WERI-Rb-1 (cell line): Measurements from ENCODE around the gene CCM2.

Experiments
- DNase-seq: peaks from one replicate; pipeline ENCODE4 v3.0.0-alpha.2; 2020
- H3K27ac ChIP-seq: fragments of 250-450 bp; sonication (Bioruptor Pico); 2 replicates; pipeline ENCODE4 v1.5.1; 2020; ENCODE audit warnings: mild to moderate bottlenecking, moderate library complexity
- H3K27me3 ChIP-seq: fragments of 250-450 bp; sonication (Bioruptor Pico); 2 replicates; pipeline ENCODE4 v1.5.1; 2021; ENCODE audit warnings: mild to moderate bottlenecking, low read depth, moderate library complexity; ENCODE audit not compliant: insufficient read depth, severe bottlenecking
- H3K36me3 ChIP-seq: fragments of 250-450 bp; sonication (Bioruptor Pico); 2 replicates; pipeline ENCODE4 v1.5.1; 2020; ENCODE audit warnings: mild to moderate bottlenecking, moderate library complexity
- H3K4me3 ChIP-seq: 2 replicates; pipeline ENCODE4 v1.5.1; 2011; ENCODE audit warnings: low read depth, mild to moderate bottlenecking, control low read depth, low read length
- H3K9me3 ChIP-seq: fragments of 250-450 bp; sonication (Bioruptor Pico); 2 replicates; pipeline ENCODE4 v1.5.1; 2021; ENCODE audit warnings: mild to moderate bottlenecking, moderate library complexity; ENCODE audit not compliant: severe bottlenecking
- CTCF ChIP-seq: IDR thresholded peaks from 2 replicates; pipeline ENCODE4 v1.5.1; 2011; ENCODE audit warnings: low read depth, mild to moderate bottlenecking, control low read depth, inconsistent platforms, low read length

CCM2 gene

GRCh38 chr7:44986218-44987053 is 13.6 kb upstream of the CCM2 start:
- no peaks in the 10 kb centered on the region for H3K27me3 ChIP-seq
- H3K9me3 ChIP-seq = no peaks in the 10 kb centered on the region
- peaks cover 47% of the 10 kb centered on the region for H3K36me3 ChIP-seq
- no peak for TF ChIP-seq CTCF
- peak overlapping the region; percentile 77 for H3K4me3 ChIP-seq
- DNase-seq = peak; percentile 95
- peak overlapping the region; percentile 88 for H3K27ac ChIP-seq

- Histone ChIP-seq H3K4me3 (no peak overlapping the region), H3K36me3 (peaks cover 38% of the 10 kb centered on the region), H3K27ac (peak overlapping the region; percentile 88), H3K27me3 (no peaks in the 10 kb centered on the region), H3K9me3 (no peaks in the 10 kb centered on the region)
- no peak for DNase-seq
- TF ChIP-seq CTCF = no peak
Observed at GRCh38 chr7:44987457-44987856, 12.5 kb upstream of the CCM2 start.

GRCh38 chr7:44987996-44988395 is 12.0 kb upstream of the CCM2 start:
- Histone ChIP-seq H3K27ac (no peak overlapping the region), H3K36me3 (peaks cover 37% of the 10 kb centered on the region), H3K27me3 (no peaks in the 10 kb centered on the region), H3K9me3 (peaks cover 4% of the 10 kb centered on the region), H3K4me3 (no peak overlapping the region)
- DNase-seq = no peak
- no peak for TF ChIP-seq CTCF

GRCh38 chr7:44988701-44989100 is 11.3 kb upstream of the CCM2 start:
- Histone ChIP-seq H3K4me3 (no peak overlapping the region), H3K27ac (no peak overlapping the region), H3K9me3 (peaks cover 5% of the 10 kb centered on the region), H3K36me3 (peaks cover 31% of the 10 kb centered on the region), H3K27me3 (no peaks in the 10 kb centered on the region)
- no peak for DNase-seq
- TF ChIP-seq CTCF = no peak

GRCh38 chr7:44989132-44989531 is 10.9 kb upstream of the CCM2 start:
- no peak overlapping the region for H3K4me3 ChIP-seq
- H3K27me3 ChIP-seq = no peaks in the 10 kb centered on the region
- peaks cover 5% of the 10 kb centered on the region for H3K9me3 ChIP-seq
- peaks cover 27% of the 10 kb centered on the region for H3K36me3 ChIP-seq
- DNase-seq = no peak
- H3K27ac ChIP-seq = no peak overlapping the region
- no peak for TF ChIP-seq CTCF
